ENCODE measurements around the gene GRM4.

Gene GRM4

DNA sequence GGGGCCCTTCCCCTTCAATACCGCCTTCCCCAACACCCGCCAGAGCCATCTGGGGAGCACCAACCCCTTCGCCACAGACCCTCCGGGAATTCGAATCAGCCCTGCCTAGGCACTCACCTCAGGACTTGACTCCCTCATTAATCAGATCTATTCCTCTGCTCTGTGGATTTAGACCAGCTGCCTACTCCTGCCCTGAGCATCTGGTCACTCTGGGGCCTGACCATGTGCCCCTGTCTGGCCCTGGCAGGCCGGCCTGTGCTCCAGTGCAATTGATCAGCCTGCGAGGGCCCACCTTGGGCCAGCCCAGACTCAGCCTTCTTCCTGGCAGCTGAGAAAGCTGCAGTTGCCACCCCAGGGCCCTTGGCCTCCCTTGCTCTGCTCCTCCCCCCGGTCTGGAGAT is 46.0 kb downstream of the GRM4 start:
- no peak for DNase-seq
- no peak for TF ChIP-seq GATA1 (IDR thresholded peaks at IDR 0.05; ENCODE audit: low read depth, low read length)
- no peak for TF ChIP-seq POLR2A (IDR thresholded peaks at IDR 0.05; ENCODE audit: low read length)

- no peak for TF ChIP-seq GATA1 (IDR thresholded peaks at IDR 0.05; ENCODE audit: low read depth, low read length)
- TF ChIP-seq POLR2A (IDR thresholded peaks at IDR 0.05; ENCODE audit: low read length), result no peak
Observed at GRCh38 chr6:34098045-34098936, 47.6 kb downstream of the GRM4 start.

DNA sequence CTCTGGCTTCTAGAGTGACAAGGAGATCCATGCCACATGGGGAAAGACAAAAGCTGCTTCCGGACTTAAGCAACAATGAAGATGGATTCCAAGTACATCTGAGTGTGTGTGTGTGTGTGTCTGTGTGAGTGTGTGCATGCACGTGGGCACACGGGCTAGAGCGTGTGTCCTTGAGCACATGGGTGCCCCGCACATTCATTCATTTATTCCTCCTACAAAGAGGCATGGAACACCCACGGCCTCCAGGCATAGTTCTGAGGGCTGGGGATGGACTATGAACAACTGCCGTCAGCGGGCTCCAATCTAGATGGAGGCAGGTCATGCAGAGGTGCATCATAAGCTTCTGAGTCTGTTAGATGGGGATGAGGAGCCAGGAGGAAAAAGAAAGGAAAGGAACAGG is 49.1 kb downstream of the GRM4 start:
- TF ChIP-seq GATA1 (IDR thresholded peaks at IDR 0.05; ENCODE audit: low read depth, low read length) (no peak), POLR2A (IDR thresholded peaks at IDR 0.05; ENCODE audit: low read length) (no peak)

More at GRCh38 chr6:34098045-34098936, 47.6 kb downstream of the GRM4 start:
- DNase-seq, result no peak

DNA sequence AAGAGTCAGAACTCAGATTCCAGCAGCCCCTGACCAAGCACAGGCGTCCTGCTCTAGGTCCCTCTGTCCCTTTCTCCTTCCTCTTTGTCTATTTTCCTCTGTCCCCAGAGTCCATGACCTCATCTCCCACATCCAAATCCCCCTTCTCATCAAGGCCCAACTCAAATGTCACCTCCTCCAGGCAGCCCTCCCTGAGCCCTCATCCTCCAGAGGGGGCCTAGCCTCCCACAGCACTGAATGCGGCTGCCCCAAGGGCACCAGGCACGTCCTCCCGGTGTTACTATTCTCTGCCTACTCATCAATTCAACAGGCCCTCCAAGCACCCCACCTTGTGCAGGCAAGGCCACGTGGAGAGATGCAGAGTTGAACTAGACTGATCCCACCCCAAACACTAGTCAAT is 49.7 kb downstream of the GRM4 start:
- TF ChIP-seq GATA1 (IDR thresholded peaks at IDR 0.05; ENCODE audit: low read depth, low read length), result no peak
- TF ChIP-seq POLR2A (IDR thresholded peaks at IDR 0.05; ENCODE audit: low read length), result no peak
- no peak for DNase-seq

More for the DNA sequence above, 49.1 kb downstream of the GRM4 start:
- DNase-seq, result no peak

DNA sequence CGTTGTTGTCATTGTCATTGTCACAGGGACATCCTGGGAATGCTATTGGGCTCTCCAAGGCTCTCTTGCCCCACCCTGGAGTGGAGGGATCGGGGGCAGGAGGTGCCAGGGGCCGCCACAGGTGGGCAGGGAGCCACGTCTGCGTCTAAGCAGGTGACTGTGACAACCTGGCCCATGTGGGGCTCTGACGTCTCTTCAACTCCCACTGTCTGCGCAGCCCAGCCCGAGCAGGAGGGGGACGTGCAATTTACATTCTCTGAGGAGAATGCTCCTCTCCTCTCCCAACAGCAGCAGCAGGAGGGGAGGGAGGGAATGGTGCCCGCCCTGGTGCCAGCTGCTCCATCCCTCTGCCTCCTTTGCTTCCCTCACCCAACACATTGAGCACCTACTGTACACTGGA is 50.1 kb downstream of the GRM4 start:
- no peak for TF ChIP-seq POLR2A (IDR thresholded peaks at IDR 0.05; ENCODE audit: low read length)
- TF ChIP-seq GATA1 (IDR thresholded peaks at IDR 0.05; ENCODE audit: low read depth, low read length), result no peak

GRCh38 chr6:34095136-34095505 is 50.8 kb downstream of the GRM4 start:
- no peak for TF ChIP-seq GATA1 (IDR thresholded peaks at IDR 0.05; ENCODE audit: low read depth, low read length)
- TF ChIP-seq POLR2A (IDR thresholded peaks at IDR 0.05; ENCODE audit: low read length), result no peak
- DNase-seq, result no peak

More for the DNA sequence above, 50.1 kb downstream of the GRM4 start:
- no peak for DNase-seq

DNA sequence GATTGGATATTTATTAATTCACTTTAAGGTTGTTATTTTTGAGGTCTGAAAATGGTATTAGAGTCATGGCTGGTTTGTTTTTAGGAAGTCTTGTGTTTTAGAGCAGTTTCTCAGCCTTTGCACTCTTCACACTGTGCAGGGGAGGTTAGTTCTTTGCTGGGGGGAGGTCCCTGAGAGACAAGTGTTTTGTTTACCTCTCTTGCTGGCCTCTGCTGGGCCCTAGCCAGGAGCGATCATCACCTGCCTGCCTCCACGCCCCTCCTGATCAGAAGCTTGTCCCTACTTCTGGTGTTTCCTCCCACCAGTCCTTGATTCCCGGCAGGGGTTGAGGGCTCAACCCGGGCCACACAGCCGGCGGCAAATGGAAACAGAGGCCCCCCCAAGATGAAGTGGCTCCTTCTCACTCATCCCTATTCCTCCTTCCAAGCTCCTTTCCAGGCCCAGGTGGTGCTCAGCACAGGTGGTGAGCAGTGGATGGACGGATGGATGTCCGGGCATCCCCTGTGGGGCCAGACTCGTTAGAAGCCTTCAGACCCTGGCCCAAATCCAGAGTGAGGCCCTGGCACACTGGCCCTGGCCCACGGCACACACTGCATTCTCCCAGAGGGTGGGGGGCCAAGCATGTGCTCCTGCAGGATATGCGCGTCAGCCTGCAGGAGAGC is 51.3 kb downstream of the GRM4 start:
- no peak for DNase-seq
- TF ChIP-seq GATA1 (IDR thresholded peaks at IDR 0.05; ENCODE audit: low read depth, low read length) (no peak), POLR2A (IDR thresholded peaks at IDR 0.05; ENCODE audit: low read length) (no peak)

- TF ChIP-seq GATA1 (IDR thresholded peaks at IDR 0.05; ENCODE audit: low read depth, low read length), result no peak
- TF ChIP-seq POLR2A (IDR thresholded peaks at IDR 0.05; ENCODE audit: low read length), result no peak
- DNase-seq, result no peak
Observed at GRCh38 chr6:34093854-34094430, 51.9 kb downstream of the GRM4 start.

DNA sequence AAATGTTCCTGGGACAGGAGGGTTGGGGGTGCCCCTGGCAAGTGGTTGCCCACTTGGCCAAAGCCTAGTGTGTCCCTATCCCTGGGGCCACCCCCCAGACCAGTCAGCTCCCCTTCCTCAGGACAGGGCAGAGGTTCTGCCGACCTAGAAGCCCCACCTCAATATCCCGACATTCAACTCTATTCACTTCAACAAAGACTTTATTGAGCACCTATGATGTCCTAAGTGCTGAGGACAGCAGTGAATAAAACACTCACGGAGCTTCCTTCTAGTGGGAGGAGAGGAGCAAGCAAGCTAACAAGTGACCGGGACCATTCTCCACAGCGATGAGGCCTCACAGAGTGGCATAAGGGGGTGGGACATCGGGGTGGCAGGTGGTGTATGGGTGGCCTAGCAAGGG is 52.7 kb downstream of the GRM4 start:
- TF ChIP-seq POLR2A (IDR thresholded peaks at IDR 0.05; ENCODE audit: low read length), result no peak
- no peak for DNase-seq

GRCh38 chr6:34092631-34093030 is 53.3 kb downstream of the GRM4 start:
- no peak for TF ChIP-seq GATA1 (IDR thresholded peaks at IDR 0.05; ENCODE audit: low read depth, low read length)
- no peak for TF ChIP-seq POLR2A (IDR thresholded peaks at IDR 0.05; ENCODE audit: low read length)
- DNase-seq, result no peak

DNA sequence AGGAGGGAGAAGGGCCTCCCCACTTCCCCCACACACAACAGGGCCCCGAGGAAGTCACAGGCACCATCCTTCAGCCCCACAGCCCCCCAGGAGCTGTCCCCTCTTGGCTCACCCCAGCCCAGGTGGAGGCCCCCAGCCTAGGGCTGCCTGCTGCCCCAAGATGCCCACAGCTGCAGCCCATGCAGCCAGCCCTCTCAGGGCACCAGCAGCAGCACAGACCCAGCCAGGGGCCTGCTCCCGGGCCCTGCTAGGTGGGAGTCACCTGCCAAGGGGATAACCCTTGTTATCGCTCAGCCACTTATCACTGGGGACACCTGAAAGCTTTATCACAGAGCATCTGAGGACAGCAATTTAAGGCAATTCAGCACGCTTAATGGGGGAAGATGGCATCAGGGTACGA is 55.0 kb downstream of the GRM4 start:
- DNase-seq, result no peak
- TF ChIP-seq POLR2A (IDR thresholded peaks at IDR 0.05; ENCODE audit: low read length), result no peak
- TF ChIP-seq GATA1 (IDR thresholded peaks at IDR 0.05; ENCODE audit: low read depth, low read length), result no peak

- no peak for DNase-seq
- TF ChIP-seq POLR2A (IDR thresholded peaks at IDR 0.05; ENCODE audit: low read length) (no peak), GATA1 (IDR thresholded peaks at IDR 0.05; ENCODE audit: low read depth, low read length) (no peak)
Observed at GRCh38 chr6:34090529-34090928, 55.4 kb downstream of the GRM4 start.

- TF ChIP-seq POLR2A (IDR thresholded peaks at IDR 0.05; ENCODE audit: low read length), result no peak
- TF ChIP-seq GATA1 (IDR thresholded peaks at IDR 0.05; ENCODE audit: low read depth, low read length), result no peak
- no peak for DNase-seq
Observed at GRCh38 chr6:34086558-34086957, 59.3 kb downstream of the GRM4 start.

- no peak for TF ChIP-seq POLR2A (IDR thresholded peaks at IDR 0.05; ENCODE audit: low read length)
- DNase-seq, result no peak
Observed at GRCh38 chr6:34085453-34086170, 60.3 kb downstream of the GRM4 start.
